Thoracic aorta (tissue), 2 donors: Measurements from ENCODE around the gene PRR23C. TPM values are rescaled to one million over a fixed set of nuclear protein-coding genes. Genes with fewer than 3 reads are reported as not detected.

Experiments used
- ATAC-seq: fragments of 150-250 bp; one replicate; pipeline ENCODE4 v1.8.0; 2017; ENCODE audit warnings: low read depth; ENCODE audit not compliant: insufficient number of reproducible peaks, low FRiP score
- DNase-seq: peaks from one replicate; pipeline ENCODE4 v3.0.0-alpha.2; 2020; ENCODE audit warnings: low spot score
- H3K27ac ChIP-seq, 2 donors: fragments of 200-600 bp; sonication (generic); 1 replicate in 1 of 2; 2 replicates in 1 of 2; pipeline ENCODE4 v1.5.1; 2016; ENCODE audit warnings: mild to moderate bottlenecking in 2 of 2, moderate library complexity in 2 of 2
- H3K27me3 ChIP-seq: fragments of 200-600 bp; sonication (generic); replicated peaks from 2 replicates; pipeline ENCODE4 v1.6.0; 2016; ENCODE audit warnings: mild to moderate bottlenecking; ENCODE audit not compliant: insufficient read depth
- H3K36me3 ChIP-seq: fragments of 200-600 bp; sonication (generic); one replicate; pipeline ENCODE4 v1.5.1; 2016
- H3K4me1 ChIP-seq, 2 donors: fragments of 200-600 bp; sonication (generic); 1 replicate in 1 of 2; 2 replicates in 1 of 2; pipeline versions ENCODE4 v1.5.1 to v1.6.0; 2016; ENCODE audit warnings: low read depth in 2 of 2, mild to moderate bottlenecking in 1 of 2; ENCODE audit not compliant: control insufficient read depth in 1 of 2
- H3K4me3 ChIP-seq: fragments of 200-600 bp; sonication (generic); 2 replicates; pipeline ENCODE4 v1.5.1; 2016; ENCODE audit warnings: mild to moderate bottlenecking
- H3K9me3 ChIP-seq: fragments of 200-600 bp; sonication (generic); 2 replicates; pipeline ENCODE4 v1.5.1; 2016
- CTCF ChIP-seq: fragments of 200-600 bp; sonication (generic); IDR thresholded peaks from one replicate; pipeline ENCODE4 v1.5.1; 2019; ENCODE audit warnings: antibody characterized with exemption
- total RNA-seq, 2 donors: library from RNA; depleted of rRNA; stranded (reverse); fragments of >200 nt; gene quantifications; one replicate each; pipeline versions ENCODE4 v1.1.0 to v1.2.3, GENCODE V29; 2016

PRR23C gene
- total RNA-seq, 2 donors from 2014 or later = not detected

- H3K27ac ChIP-seq = no peak overlapping the region
- TF ChIP-seq CTCF = no peak
These were observed 29.9 kb upstream of the PRR23C start for GRCh38 chr3:139074565-139075115.

GRCh38 chr3:139062918-139063317, 18.2 kb upstream of the PRR23C start:
- Histone ChIP-seq H3K27me3 (no peaks in the 10 kb centered on the region), H3K9me3 (no peaks in the 10 kb centered on the region), H3K36me3 (no peaks in the 10 kb centered on the region), H3K4me3 (no peak overlapping the region), H3K4me1 (no peaks in the 10 kb centered on the region), H3K27ac (no peak overlapping the region)
- DNase-seq (no peak), ATAC-seq (no peak)
- no peak for TF ChIP-seq CTCF

More at GRCh38 chr3:139074565-139075115, 29.9 kb upstream of the PRR23C start:
- ATAC-seq (no peak), DNase-seq (no peak)
- H3K36me3 ChIP-seq = no peaks in the 10 kb centered on the region
- no peaks in the 10 kb centered on the region for H3K27me3 ChIP-seq
- H3K4me3 ChIP-seq = no peak overlapping the region
- H3K9me3 ChIP-seq = peaks cover 11% of the 10 kb centered on the region
- no peaks in the 10 kb centered on the region for H3K4me1 ChIP-seq

GRCh38 chr3:139052802-139053600, 8.3 kb upstream of the PRR23C start:
- Histone ChIP-seq H3K27ac (no peak overlapping the region), H3K36me3 (no peaks in the 10 kb centered on the region), H3K9me3 (peaks cover 7% of the 10 kb centered on the region), H3K27me3 (no peaks in the 10 kb centered on the region), H3K4me3 (no peak overlapping the region), H3K4me1 (no peaks in the 10 kb centered on the region)
- no peak for TF ChIP-seq CTCF
- DNase-seq (no peak), ATAC-seq (no peak)

DNA sequence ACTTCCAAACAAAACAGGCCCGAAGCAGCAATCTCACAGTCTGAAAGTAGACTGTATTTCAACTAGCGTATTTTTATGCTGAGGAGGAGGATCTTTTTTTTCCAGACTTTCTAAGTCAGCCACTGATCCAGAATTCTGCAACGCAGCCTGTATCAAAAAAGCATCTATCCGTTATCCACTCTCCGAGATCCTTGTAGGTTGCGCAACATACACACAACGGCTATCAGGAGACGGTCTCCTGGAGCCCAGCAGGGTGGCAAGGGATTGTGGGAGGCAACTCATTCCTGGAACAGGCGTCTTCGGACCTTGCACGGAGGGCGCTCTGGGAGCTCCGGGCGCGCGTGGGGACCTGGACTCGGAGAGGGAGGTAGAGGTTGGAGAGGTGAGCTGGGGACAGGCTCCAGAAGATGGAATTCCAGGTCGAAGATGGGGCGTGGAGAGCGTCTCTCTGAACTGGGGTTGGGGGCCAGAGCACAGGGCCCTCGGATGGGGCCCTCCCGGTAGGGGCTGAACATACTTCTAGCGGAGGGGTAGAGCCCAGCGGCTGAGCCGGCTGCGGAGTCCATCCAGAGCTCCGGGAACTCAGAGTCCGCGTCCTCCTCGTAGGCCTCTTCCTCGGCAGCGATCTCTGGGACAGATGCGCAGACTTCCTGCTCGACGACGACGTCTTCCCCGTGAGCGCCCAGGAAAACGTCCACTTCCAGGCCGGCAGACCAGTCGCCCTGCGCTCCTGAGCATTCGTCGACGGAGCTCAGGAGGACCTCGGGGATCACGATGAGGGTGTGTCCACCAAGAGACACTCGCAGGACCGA, 932 bp downstream of the PRR23C start:
- no peak for TF ChIP-seq CTCF
- Histone ChIP-seq H3K4me3 (no peak overlapping the region), H3K36me3 (no peaks in the 10 kb centered on the region), H3K4me1 (no peaks in the 10 kb centered on the region), H3K27ac (no peak overlapping the region), H3K27me3 (no peaks in the 10 kb centered on the region), H3K9me3 (no peaks in the 10 kb centered on the region)
- ATAC-seq (no peak), DNase-seq (no peak)

DNA sequence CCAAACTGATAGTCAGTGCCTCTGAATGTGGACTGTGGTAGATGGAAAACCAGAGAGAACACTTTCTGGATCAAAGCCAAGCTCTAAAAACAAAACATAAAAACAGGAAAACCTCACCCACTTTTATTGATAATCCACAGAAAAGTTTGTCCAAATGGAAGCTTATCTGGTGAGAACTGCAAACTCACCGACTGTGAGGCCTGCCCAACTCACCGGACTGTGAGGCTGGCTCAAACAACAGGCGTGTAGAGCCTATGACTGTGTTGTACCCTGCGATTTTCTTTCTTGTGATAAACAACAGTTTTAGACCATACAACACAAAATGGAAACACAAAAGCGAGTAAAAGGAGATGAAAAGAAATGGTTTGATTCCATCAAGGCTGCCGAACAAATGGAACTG, 7.2 kb downstream of the PRR23C start:
- ATAC-seq (no peak), DNase-seq (no peak)
- no peaks in the 10 kb centered on the region for H3K27me3 ChIP-seq
- H3K27ac ChIP-seq = no peak overlapping the region
- no peak for TF ChIP-seq CTCF
- no peaks in the 10 kb centered on the region for H3K4me1 ChIP-seq
- H3K36me3 ChIP-seq = no peaks in the 10 kb centered on the region
- H3K4me3 ChIP-seq = no peak overlapping the region
- H3K9me3 ChIP-seq = no peaks in the 10 kb centered on the region
